T-helper 2 cell (primary cell): ENCODE measurements around the gene CEP85.

Source experiments
- DNase-seq, 5 experiments: peaks; one replicate each; pipeline versions ENCODE4 v3.0.0 to v3.0.0-alpha.2; 2012 to 2022

The CEP85 gene

GRCh38 chr1:26278724-26279455 is 44.9 kb downstream of the CEP85 start:
- peak in 1 of 5 experiments; percentile 53 for DNase-seq

- peak; percentile 69 to 92 (median 82) for DNase-seq
Measured at GRCh38 chr1:26279456-26280332, 45.7 kb downstream of the CEP85 start, which contains the start of gene SH3BGRL3. Gene SH3BGRL3 (plus strand): TSS chr1:26280086. CDS start chr1:26280156, 70 bp downstream.

DNA sequence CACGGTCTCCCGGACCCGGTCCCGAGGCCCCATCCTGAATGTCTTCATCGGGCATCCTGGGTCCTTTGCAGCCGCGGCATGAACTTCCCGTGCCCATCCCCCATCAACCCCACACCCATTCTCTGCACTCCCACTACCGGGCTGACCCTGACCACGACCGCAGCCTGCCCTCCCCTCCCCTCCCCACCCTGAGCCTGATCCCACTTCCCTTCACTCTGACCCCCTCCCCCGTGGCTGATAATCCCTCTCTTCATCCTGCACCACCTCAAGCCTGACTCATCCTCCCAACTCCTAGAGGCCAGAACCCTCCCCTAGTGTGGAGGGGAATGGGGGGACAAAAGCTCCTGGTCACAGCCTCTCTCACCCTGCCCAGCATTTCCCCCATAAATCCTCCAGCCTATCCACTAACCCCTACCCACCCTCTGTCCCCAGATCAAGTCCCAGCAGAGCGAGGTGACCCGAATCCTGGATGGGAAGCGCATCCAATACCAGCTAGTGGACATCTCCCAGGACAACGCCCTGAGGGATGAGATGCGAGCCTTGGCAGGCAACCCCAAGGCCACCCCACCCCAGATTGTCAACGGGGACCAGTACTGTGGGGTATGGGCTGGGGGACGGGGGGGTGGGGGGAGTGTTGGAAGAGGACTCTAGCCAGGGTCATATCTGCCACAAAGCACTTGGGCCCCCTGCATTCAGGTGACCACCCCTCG is 46.5 kb downstream of the CEP85 start:
- peak in 1 of 5 experiments; percentile 54 for DNase-seq

- no peak for DNase-seq
Measured at GRCh38 chr1:26281091-26281958, 47.3 kb downstream of the CEP85 start.

DNA sequence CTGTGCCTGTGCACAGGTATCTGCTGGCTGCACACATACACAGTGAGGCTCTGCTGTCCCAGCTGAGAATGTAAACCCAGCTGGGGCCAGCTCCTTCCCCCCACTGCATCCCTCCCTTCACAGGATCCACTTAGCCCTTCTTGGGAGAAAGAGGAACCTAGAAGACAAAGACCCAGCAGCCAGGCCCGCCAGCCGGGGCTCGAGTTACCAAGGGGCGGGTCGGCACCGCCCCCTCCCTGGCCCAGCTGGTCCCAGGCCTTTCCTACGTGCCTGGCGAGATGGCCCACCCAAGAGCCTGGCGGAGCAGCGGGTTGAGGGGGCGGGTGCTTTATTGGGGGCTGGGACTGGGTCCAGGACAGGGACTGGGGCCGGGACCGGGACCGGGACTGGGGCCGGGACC is 48.0 kb downstream of the CEP85 start:
- no peak for DNase-seq

DNA sequence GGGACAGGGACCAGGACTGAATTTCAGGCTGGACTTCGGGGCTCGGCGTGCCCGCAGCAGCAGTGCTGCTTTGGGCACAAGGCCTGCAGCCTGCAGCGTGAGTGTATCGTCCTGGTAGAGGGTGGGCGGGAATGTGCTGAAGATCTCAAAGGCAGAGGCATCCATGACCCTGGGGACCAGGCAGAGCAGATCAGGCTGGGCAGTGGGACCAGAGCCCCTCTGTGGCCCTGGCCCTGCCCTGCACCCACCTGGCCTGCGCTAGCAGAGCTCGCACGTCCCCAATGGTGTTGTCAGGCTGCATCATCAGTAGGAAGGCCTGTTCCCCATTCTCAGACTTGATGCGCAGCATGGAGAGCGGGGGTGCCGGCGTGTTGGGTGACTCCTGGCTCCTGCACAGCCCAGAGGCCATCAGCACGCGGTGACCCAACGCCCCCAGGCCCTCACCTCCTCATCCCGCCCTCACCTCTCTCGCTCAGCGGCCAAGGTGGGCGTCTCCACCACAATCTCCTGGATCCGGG is 48.5 kb downstream of the CEP85 start:
- DNase-seq, result no peak

DNA sequence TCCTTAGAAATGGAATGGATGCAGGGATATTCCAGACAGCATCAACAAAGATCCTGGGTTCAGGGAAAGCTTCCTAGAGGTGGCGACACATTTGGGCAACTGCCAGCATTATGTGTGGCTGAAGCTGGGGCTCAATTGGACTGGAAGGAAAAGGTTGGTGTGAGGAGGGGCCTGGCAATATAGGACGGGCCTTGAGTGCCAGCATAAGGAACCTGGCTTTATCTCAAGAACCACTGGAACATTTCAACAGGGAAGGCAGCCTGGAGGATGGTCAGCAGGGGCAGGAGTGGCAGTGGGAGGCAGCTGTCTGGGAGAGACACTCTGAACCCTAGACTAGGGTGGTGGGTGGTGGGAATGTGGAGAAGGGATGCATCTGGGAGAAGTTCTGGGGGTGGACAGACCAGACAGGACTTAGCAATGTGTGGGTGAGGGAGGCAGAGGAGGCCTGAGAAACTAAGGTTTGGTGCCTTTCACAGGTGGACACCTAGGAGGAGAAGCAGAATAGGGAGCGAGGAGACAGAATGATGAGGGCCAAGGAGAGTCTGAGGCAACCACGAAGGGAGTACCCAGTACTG is 49.4 kb downstream of the CEP85 start:
- no peak for DNase-seq

DNA sequence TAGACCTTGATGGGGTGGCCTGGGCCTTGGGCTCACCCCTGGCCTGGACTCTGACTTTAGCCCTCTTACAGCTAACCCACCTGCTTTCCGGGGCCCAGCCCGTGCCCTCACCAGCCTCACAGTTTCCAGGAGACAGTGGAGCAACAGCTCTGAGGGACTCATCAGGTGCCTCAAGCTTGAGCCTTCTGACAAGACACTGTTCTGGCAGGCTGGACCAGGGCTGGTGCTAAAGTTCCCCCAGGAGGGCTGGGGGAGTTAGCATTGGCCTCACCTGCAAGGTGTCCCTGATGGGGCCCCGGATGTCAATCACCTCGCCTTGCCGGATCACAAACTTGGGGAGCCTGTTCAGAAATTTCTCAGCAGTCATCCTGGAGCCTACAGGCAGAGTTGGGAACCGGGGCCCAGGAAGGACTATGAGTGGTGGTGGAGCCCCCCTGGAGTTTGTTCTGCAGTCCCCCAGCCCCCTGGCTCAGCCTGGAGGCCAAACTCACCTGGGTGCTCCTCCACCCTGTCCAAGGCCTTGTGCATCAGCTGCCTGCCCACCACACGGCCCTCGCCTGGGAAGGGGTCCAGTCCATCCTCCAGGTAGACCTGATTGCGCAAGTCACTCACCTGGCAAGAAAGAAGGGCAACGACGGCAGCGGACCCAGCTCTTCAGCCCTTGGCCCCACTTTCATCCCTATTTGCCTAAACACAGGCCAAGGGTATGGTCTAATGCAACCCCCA is 50.0 kb downstream of the CEP85 start:
- no peak for DNase-seq

GRCh38 chr1:26284597-26285347 is 50.8 kb downstream of the CEP85 start:
- peak; percentile 64 to 99 (median 91) for DNase-seq

GRCh38 chr1:26285366-26286063 is 51.5 kb downstream of the CEP85 start:
- peak in 1 of 5 experiments; percentile 59 for DNase-seq

DNA sequence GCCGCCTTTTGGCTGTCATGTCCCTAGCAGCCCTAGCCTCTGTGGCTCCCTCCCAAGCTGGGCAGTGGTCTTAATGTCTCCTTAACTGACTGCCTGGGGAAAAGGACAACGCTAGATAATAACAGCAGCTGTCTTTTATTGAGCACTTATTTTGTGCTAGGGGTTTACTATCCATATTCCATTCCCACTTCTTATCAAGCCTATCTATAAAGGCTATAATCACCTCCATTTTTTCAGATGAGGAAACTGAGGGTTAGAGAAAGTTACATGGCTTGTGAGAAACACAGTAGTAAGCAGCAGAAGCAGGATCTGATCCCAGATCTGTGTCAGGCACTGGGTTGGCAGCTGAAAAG is 52.0 kb downstream of the CEP85 start:
- no peak for DNase-seq

DNA sequence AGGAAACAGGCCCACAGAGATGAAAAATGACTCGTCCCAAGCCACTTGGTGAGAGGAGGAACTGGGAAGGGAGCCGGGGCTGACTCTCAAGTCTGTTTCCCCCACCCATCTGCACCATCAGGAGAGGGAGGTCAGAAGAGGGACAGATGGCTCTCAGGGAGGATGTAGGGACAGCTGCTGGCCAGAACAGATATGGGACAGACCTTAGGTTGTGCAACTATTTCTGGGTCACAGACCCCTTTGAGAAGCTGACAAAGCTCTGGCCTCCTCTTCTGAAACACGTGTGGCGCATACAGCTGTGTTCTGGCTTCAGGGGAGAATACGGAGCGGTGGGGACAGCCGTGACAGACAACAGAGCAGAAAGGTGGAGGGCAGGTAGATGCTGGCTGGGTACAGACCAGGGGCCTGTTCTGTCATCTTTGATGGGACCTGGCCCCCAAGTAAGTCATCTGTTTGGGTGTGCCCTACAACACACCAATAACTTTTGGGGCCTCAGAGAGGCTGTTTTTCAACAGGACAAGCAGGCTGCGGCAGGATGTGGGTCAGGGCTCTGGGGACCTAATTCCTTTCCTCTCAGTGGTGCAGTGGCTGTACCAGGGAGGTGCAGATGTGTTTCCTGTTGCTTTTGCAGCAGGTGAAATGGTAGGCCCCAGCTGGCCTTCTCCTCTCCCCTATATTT is 53.2 kb downstream of the CEP85 start:
- peak in 3 of 5 experiments; percentile 66 to 97 (median 84) for DNase-seq

- DNase-seq, result peak in 1 of 5 experiments; percentile 39
Measured at GRCh38 chr1:26287811-26288210, 53.8 kb downstream of the CEP85 start.

DNA sequence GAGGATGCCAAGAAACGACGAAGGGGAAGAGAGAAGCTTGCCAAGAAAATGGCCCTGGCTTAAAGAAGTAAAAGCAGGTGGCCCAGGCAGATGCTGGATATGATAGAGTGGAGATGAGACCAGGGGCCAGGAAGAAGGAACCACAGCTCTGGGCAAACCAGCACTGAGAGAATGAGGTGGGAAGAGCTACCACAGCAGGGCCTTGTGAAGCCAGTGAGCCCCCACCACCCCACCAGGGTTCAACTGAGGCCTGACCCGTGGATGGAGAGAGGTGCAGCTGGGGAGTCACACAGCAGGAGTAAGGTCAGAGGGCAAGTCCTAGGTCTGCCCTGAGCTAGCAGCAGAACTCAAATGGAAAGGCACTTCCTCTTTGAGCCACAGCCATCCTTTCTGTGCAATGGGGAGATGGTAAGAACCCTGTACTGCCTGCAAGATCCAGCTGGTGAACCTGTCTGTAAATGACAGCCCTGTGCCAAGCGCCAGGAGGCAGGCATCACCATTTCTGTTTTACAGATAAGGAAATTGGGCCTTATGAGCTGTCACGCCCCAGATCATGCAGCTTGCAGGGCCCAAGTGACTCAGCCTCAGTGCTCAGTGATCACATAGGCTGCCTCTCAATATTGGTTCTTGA is 54.4 kb downstream of the CEP85 start:
- DNase-seq, result peak in 2 of 5 experiments; percentile 58 to 93

- DNase-seq, result peak in 1 of 5 experiments; percentile 79
Measured at GRCh38 chr1:26289158-26290059, 55.4 kb downstream of the CEP85 start.

GRCh38 chr1:26290122-26290881 is 56.3 kb downstream of the CEP85 start:
- DNase-seq, result peak in 2 of 5 experiments; percentile 41 to 66
